IMR-90 (cell line): ENCODE data around the gene STATH. TPM values are rescaled to one million over a fixed set of nuclear protein-coding genes. Genes with fewer than 3 reads are reported as not detected.

ENCODE experiments used
- ATAC-seq: fragments of 200-7000 bp; cut with Tn5 transposase; 2 replicates; pipeline ENCODE4 v1.9.1; 2020; ENCODE audit warnings: low read depth, mild to moderate bottlenecking, moderate library complexity
- BruUV-seq: library from RNA; stranded (reverse); fragments of 400-500 nt; replicated peaks from 2 replicates; lab custom pipeline; 2021; lab: Mats Ljungman, UMichigan
- CTCF ChIA-PET: fragments of 300-600 bp; formaldehyde crosslinking; extraction: SDS; loops from one replicate; lab custom pipeline; 2021; ENCODE audit warnings: antibody characterized with exemption; lab: Yijun Ruan, JAX
- POLR2A ChIA-PET: fragments of 300-600 bp; sonication (Branson Sonifier 250); formaldehyde crosslinking; loops from one replicate; lab custom pipeline; 2022; ENCODE audit warnings: antibody characterized with exemption; ENCODE audit not compliant: unreplicated experiment; lab: Charles Lee
- DNase-seq: peaks from one replicate; pipeline ENCODE4 v3.0.0; 2013
- H2AFZ ChIP-seq: replicated peaks from 2 replicates; pipeline ENCODE3; 2013; ENCODE audit warnings: low read length, mild to moderate bottlenecking; ENCODE audit not compliant: poor library complexity
- H2AK5ac ChIP-seq: 2 replicates; pipeline ENCODE4 v1.6.1; 2013; ENCODE audit warnings: low read depth, low read length, inconsistent platforms
- H2AK9ac ChIP-seq: replicated peaks from 2 replicates; pipeline ENCODE3; 2013; ENCODE audit warnings: mild to moderate bottlenecking, low read depth, low read length, moderate library complexity; ENCODE audit not compliant: poor library complexity
- H2BK120ac ChIP-seq: 2 replicates; pipeline ENCODE4 v1.6.1; 2013; ENCODE audit warnings: low read depth, low read length, inconsistent platforms
- H2BK15ac ChIP-seq: 3 replicates; pipeline ENCODE4 v1.6.1; 2013; ENCODE audit warnings: low read depth, low read length, inconsistent platforms
- H2BK20ac ChIP-seq: 2 replicates; pipeline ENCODE4 v1.6.1; 2013; ENCODE audit warnings: low read depth, mild to moderate bottlenecking, inconsistent platforms, low read length, moderate library complexity
- H2BK5ac ChIP-seq: 2 replicates; pipeline ENCODE4 v1.6.1; 2013; ENCODE audit warnings: mild to moderate bottlenecking, low read depth, low read length, inconsistent platforms; ENCODE audit not compliant: poor library complexity, severe bottlenecking
- H3K14ac ChIP-seq: replicated peaks from 2 replicates; pipeline ENCODE4 v1.6.1; 2013; ENCODE audit warnings: low read depth, low read length, inconsistent platforms
- H3K18ac ChIP-seq: 2 replicates; pipeline ENCODE4 v1.6.1; 2013; ENCODE audit warnings: low read depth, low read length, control low read depth
- H3K23ac ChIP-seq: 2 replicates; pipeline ENCODE4 v1.6.1; 2013; ENCODE audit warnings: low read depth, low read length, inconsistent platforms
- H3K27ac ChIP-seq: 2 replicates; pipeline ENCODE4 v1.5.1; 2013; ENCODE audit warnings: mild to moderate bottlenecking, control low read depth, low read length; ENCODE audit not compliant: insufficient read depth
- H3K27me3 ChIP-seq: 2 replicates; pipeline ENCODE4 v1.6.1; 2013; ENCODE audit warnings: low read length; ENCODE audit not compliant: control insufficient read depth, insufficient read depth
- H3K36me3 ChIP-seq: 2 replicates; pipeline ENCODE4 v1.6.1; 2013; ENCODE audit warnings: low read length, mixed read lengths; ENCODE audit not compliant: control insufficient read depth, insufficient read depth
- H3K4ac ChIP-seq: 2 replicates; pipeline ENCODE4 v1.6.1; 2013; ENCODE audit warnings: low read depth, low read length, inconsistent platforms
- H3K4me1 ChIP-seq: 2 replicates; pipeline ENCODE4 v1.6.1; 2013; ENCODE audit warnings: low read length, mixed read lengths; ENCODE audit not compliant: control insufficient read depth, insufficient read depth
- H3K4me2 ChIP-seq: 2 replicates; pipeline ENCODE4 v1.6.1; 2013; ENCODE audit warnings: low read depth, mild to moderate bottlenecking, control low read depth, low read length, moderate library complexity
- H3K4me3 ChIP-seq: 2 replicates; pipeline ENCODE4 v1.5.1; 2013; ENCODE audit warnings: low read depth, mild to moderate bottlenecking, control low read depth, low read length, moderate library complexity; ENCODE audit not compliant: insufficient read depth
- H3K56ac ChIP-seq: 2 replicates; pipeline ENCODE4 v1.6.1; 2013; ENCODE audit warnings: low read length, inconsistent platforms; ENCODE audit not compliant: insufficient read depth; ENCODE audit errors: extremely low read depth
- H3K79me1 ChIP-seq, 2 experiments: 2 replicates each; pipeline ENCODE4 v1.6.1; 2013; ENCODE audit warnings: low read length in 2 of 2, inconsistent platforms in 1 of 2, low read depth in 1 of 2
- H3K9ac ChIP-seq: 2 replicates; pipeline ENCODE4 v1.6.1; 2013; ENCODE audit warnings: low read depth, low read length, control low read depth
- H3K9me1 ChIP-seq: 2 replicates; pipeline ENCODE4 v1.6.1; 2013; ENCODE audit warnings: low read length, inconsistent platforms; ENCODE audit not compliant: insufficient read depth
- H3K9me3 ChIP-seq: 2 replicates; pipeline ENCODE4 v1.6.1; 2013; ENCODE audit warnings: low read length; ENCODE audit not compliant: control insufficient read depth, insufficient read depth
- H4K20me1 ChIP-seq: 2 replicates; pipeline ENCODE4 v1.6.1; 2013; ENCODE audit warnings: low read length, inconsistent platforms; ENCODE audit not compliant: insufficient read depth
- H4K5ac ChIP-seq: 2 replicates; pipeline ENCODE4 v1.6.1; 2013; ENCODE audit warnings: mild to moderate bottlenecking, low read depth, low read length, control low read depth
- H4K8ac ChIP-seq, 2 experiments: 2 replicates each; pipeline ENCODE4 v1.6.1; 2013; ENCODE audit warnings: low read depth in 2 of 2, low read length in 2 of 2, control low read depth in 1 of 2, inconsistent platforms in 1 of 2
- H4K91ac ChIP-seq: 2 replicates; pipeline ENCODE4 v1.6.1; 2013; ENCODE audit warnings: low read depth, low read length, inconsistent platforms; ENCODE audit not compliant: insufficient read depth
- BHLHE40 ChIP-seq: fragments of 150-350 bp; IDR thresholded peaks from 2 replicates; pipeline ENCODE4 v1.6.1; 2016; ENCODE audit warnings: mild to moderate bottlenecking, low read depth, low read length
- POLR2A ChIP-seq: IDR thresholded peaks from 2 replicates; pipeline ENCODE4 v1.6.1; 2012; ENCODE audit warnings: mild to moderate bottlenecking, low read depth, low read length
- RAD21 ChIP-seq: IDR thresholded peaks from 2 replicates; pipeline ENCODE4 v1.6.1; 2012; ENCODE audit warnings: low read length, improper control_type of control experiment
- RFX5 ChIP-seq: IDR thresholded peaks from 2 replicates; pipeline ENCODE4 v1.8.0; 2012; ENCODE audit warnings: low read depth, mild to moderate bottlenecking, low read length, moderate library complexity
- SMC3 ChIP-seq: fragments of 150-350 bp; IDR thresholded peaks from 2 replicates; pipeline ENCODE4 v1.6.1; 2016; ENCODE audit warnings: low read depth, mild to moderate bottlenecking, antibody characterized with exemption, low read length, moderate library complexity
- USF2 ChIP-seq: fragments of 150-350 bp; IDR thresholded peaks from 2 replicates; pipeline ENCODE4 v1.6.1; 2017; ENCODE audit warnings: mild to moderate bottlenecking, antibody characterized with exemption, low read length, low read depth
- WGBS, 2 experiments: methylation state at CpG; one replicate each; pipeline versions ENCODE4 v1.1.5 to v1.1.7; 2013; ENCODE audit warnings: missing lambda C conversion rate in 2 of 2; ENCODE audit not compliant: insufficient read length in 1 of 2; ENCODE audit errors: extremely low coverage in 2 of 2; 5-methylcytosine and 5-hydroxymethylcytosine counted together
- dilution Hi-C: fragments of 300-500 bp; cut with HindIII; formaldehyde crosslinking; loops from one replicate; pipeline ENCODE4 v1.14.3; 2018; ENCODE audit warnings: low sequenced_read_pairs; ENCODE audit not compliant: unreplicated experiment
- in situ Hi-C: fragments of 300-500 bp; cut with MboI; formaldehyde crosslinking; loops from 3 replicates; pipeline ENCODE4 v1.14.3; 2019; ENCODE audit warnings: low sequenced_read_pairs, inconsistent platforms, mixed read lengths
- intact Hi-C: fragments of 100-400 bp; cut with micrococcal nuclease; formaldehyde crosslinking; loops from 2 replicates; pipeline ENCODE4 v1.10.0; 2022
- polyA plus RNA-seq, 3 experiments: library from polyadenylated mRNA; depleted of rRNA; stranded (reverse); fragments of >200 nt; gene quantifications; 2 replicates each; pipeline ENCODE4 v1.2.3, GENCODE V29; 2012; ENCODE audit warnings: low replicate concordance in 1 of 3
- total RNA-seq: library from RNA; depleted of rRNA; stranded (reverse); fragments of >200 nt; gene quantifications from 2 replicates; pipeline ENCODE4 v1.2.3, GENCODE V29; 2012

Gene STATH
- total and polyA plus RNA-seq, 2 of the 4 experiments (the other 2 are of a cell fraction) = not detected

DNA sequence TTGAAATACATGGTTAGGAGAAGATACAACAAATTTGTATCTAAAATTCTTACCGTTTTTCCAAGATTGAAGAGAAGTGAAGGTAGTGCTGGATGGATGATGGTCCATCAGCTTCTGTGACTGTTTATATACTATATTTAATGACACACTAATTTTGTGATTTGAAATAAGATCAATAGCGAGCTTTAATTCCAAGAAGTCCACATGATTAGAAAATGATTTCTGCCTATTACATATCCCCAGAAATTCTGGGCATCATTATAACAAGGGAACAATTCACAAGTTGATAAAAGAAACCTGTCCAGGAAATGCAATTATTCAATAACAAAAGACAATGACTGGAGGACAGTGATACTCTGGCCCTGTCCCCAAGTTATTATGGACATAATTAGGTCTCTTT, 30.1 kb upstream of the STATH start, which contains the start of gene CSN2:
Gene CSN2, minus strand, starts transcription at position 101 of the 400 bp plus-strand sequence. CDS start 4,733 bp downstream, outside the sequence.
- Histone ChIP-seq H3K18ac (no peak within 1 kb of the TSS), H3K9ac (no peak within 1 kb of the TSS), H4K20me1 (no peaks in the 10 kb centered on the region), H2AK5ac (no peak within 1 kb of the TSS), H3K23ac (no peak within 1 kb of the TSS), H4K8ac (no peak within 1 kb of the TSS), H3K79me1 (no peaks in the 10 kb centered on the region), H3K4ac (no peak within 1 kb of the TSS), H3K27me3 (no peaks in the 10 kb centered on the region), H3K4me1 (no peaks in the 10 kb centered on the region), H2BK20ac (no peak within 1 kb of the TSS), H4K5ac (no peak within 1 kb of the TSS), H3K14ac (no peak within 1 kb of the TSS), H2AK9ac (no peak within 1 kb of the TSS), H2BK15ac (no peak within 1 kb of the TSS), H3K4me2 (no peak within 1 kb of the TSS), H3K27ac (no peak within 1 kb of the TSS), H4K91ac (no peak within 1 kb of the TSS), H3K9me1 (no peaks in the 10 kb centered on the region), H2BK120ac (no peak within 1 kb of the TSS), H3K4me3 (no peak within 1 kb of the TSS), H2AFZ (no peak within 1 kb of the TSS), H3K36me3 (no peaks in the 10 kb centered on the region), H3K9me3 (no peaks in the 10 kb centered on the region), H3K56ac (no peak within 1 kb of the TSS), H2BK5ac (no peak within 1 kb of the TSS)
- DNase-seq = no peak
- WGBS, 2 experiments = no CpG with 5 or more reads among the region's 2 CpGs
- in situ Hi-C loops = no loop called here
- POLR2A ChIA-PET = no interaction called here
- BruUV-seq = no TSS peak
- dilution Hi-C loops = no loop called here
- no peak for ATAC-seq
- CTCF ChIA-PET = interaction anchor here (0.9 kb wide), 1 partner anchor 11 kb away, joined by 3 read pairs; no protein-coding TSS in a partner anchor
- intact Hi-C loops = no loop called here
- TF ChIP-seq BHLHE40 (no peak), RFX5 (no peak), USF2 (no peak), SMC3 (no peak), POLR2A (no peak), RAD21 (no peak)
